GM19025 (cell line): ENCODE results near the gene SYT12.

Experiments
- ATAC-seq: cut with Tn5 transposase; IDR thresholded peaks from one replicate; pipeline ENCODE4 v1.9.1; 2021; ENCODE audit warnings: mild to moderate bottlenecking, low read depth, moderate library complexity; ENCODE audit not compliant: unreplicated experiment

SYT12 gene

DNA sequence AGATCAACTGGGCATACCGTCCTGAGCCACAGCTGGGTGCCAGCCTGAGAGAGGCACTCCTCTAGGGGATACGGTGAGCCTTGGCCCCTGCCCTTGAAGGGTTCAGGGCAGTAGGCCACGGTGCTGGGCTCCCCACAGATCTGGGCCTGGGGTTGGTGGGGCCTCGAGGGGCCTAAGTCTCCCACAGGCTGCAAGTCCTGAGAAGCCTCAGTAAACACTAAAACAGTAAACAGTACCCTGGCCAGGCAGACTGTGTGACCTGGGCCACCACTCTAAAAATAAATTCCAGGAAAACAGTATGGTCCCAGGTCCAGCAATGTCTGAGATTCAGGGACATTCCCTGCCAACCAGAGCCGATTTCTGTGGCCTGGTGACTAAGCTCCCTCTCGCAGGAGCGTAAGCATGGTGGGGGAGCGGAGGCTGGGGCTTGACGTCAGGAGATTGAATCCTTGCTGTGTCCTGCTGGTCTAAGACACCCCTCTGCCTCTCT, 31.5 kb downstream of the SYT12 start:
- ATAC-seq: no peak

DNA sequence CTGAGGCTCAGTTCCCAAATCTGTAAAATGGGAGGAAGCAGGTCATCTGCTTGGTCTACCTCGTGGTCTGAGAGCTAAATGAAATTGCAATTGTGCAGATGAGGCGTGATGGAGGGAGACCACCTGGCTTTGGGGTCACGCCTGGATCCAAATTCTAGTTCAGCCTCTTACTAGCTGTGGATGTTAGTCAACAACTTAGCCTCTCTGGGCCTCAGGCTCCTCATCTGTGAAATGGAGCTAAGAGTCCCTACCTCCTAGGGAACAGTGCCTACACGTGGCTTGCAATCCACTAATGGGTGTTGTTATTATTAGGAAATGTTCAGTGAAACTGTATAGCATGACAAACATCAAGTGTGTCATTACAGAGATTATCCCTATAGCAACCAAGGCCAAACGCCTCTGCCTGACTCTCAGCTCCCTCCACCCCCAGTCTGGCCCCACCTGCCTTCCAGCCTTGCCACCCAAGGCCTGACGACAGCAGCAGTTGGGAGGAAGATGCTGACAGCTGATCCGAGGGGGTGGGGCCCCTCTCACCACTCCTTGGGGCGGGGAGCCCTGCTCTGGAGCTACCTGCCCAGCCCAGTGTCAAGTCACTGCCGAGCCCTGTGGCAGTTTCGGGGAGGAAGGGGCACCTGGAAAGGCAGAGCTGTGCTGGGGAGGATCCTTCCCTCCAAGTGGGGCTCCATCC, 32.0 kb downstream of the SYT12 start:
- no peak for ATAC-seq

DNA sequence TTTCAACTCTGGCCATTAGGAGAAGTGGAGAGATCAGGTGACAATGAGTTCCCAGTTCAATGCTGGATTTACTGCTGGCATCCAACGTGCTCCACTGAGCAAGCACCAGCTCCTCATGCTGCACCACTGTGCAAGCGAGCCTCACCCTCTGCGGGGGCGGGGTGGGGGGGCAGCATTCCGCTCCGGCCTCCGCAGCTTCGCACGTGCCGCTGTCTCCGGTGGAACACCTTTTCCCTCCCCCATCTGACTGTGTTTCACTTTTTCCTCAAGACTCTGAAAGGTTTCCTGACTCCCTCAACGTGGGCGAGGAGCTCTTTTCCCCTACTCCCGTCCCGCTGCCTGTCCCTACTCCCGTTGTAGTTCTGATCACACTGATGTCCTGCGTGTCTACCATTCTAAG, 32.9 kb downstream of the SYT12 start:
- no peak for ATAC-seq

DNA sequence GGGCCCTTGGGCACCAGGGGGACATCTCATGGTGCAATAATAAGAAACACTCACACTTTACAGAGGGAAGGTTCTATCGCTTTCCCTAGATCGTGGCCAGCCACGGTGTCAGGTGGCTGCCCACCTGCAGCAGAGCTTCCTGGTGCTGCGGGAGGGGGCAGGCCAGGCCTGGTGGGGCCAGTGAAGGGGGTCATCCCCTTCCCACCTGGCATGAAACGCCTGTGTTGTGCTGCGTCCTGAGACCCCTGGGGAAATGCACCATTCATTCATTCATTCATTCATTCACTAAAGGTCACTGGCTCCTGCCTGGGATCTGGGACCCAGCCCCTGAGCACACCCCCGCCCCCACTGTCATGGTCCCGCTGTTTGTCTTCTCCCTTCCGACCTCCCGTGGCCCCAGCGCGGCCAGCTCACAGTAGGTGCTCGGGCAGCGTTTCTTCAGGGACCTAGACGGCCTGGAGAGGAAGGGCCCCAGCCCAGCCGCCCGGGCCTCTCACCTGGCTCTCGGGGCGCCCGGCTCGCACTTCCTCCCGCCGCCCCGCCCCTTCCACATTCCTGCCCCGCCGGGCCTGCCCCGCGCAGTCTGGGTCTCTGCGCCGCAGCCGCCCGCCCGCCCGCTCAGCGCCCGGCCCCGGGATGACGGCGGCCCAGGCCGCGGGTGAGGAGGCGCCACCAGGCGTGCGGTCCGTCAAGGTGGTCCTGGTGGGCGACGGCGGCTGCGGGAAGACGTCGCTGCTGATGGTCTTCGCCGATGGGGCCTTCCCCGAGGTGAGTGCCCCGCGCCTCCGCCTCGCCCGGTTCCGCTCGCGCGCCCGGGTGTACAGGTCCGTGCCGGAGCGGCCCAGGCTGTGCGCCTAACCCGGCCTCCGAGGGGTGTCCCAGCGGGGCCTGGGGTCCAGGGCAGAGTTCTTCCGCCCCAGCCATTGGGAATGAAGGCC, 33.6 kb downstream of the SYT12 start, which contains the start of gene RHOD:
Gene RHOD, plus strand, starts transcription at position 581 of the 938 bp plus-strand sequence. Its CDS starts 56 bp downstream, at position 637.
- ATAC-seq: no peak

DNA sequence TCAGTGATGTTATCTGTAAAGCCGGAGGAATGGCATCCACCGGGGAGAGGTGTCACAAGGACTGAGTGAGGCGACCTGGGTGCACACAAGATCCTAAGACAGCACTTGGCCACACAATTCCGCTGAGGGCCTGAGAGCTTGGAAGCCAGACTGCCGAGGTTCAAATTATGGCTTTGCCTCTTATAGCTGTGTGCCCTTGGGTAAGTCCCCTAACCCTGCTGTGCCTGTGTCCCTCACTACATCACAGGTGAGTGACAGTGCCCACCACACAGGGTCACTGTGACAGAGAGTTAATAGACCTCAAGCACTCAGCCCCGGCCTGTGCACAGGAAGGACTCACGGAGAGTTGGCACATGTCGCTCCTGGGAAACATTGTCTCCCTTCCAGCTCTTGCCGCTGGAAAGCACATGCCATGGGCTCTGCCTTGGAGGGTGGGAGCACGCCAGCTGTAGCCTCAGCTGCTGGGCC, 34.3 kb downstream of the SYT12 start:
- no peak for ATAC-seq

- ATAC-seq: no peak
Observed at GRCh38 chr11:67058506-67058905, 35.6 kb downstream of the SYT12 start.

GRCh38 chr11:67059671-67060070, 36.7 kb downstream of the SYT12 start:
- ATAC-seq: no peak

GRCh38 chr11:67060111-67060522, 37.2 kb downstream of the SYT12 start:
- ATAC-seq: no peak

DNA sequence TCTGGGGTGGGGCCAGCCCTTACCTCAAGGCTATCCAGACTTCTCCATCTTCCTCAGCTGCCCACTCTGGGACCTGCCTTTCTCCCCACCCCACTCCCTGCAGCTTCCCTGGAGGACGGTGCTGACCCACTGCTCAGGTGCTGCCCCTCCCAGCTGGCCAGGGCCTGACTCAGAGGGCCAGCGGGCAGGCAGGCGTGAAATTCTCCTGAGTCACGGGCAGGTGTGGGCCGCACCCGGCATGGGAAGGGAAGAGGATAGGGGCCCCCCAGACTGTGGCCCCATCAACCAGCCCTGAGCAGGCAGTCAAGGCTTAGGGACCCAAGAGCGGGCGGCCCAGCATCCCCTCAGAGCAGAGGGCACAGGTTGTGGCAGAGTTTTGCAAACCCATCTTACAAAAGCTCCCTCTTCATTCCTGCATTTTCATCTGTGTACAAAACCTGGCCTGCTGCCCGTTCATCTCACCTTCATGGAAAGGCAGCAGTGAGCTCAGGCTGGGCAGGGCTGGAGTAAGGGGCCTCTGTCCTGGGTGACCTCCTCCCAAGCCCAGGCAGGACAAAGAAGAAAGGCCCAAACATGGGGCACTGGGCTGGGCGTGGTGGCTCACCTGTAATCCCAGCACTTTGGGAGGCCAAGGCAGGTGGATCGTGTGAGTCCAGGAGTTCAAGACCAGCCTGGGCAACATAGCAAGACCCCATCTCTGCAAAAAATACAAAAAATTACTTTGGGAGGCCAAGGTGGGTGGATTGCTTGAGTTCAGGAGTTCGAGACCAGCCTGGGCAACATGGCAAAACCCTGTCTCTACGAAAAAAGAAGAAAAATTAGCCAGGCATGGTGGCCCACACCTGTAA, 39.8 kb downstream of the SYT12 start:
- ATAC-seq: no peak

- no peak for ATAC-seq
Observed at GRCh38 chr11:67066333-67066709, 43.4 kb downstream of the SYT12 start.

- no peak for ATAC-seq
Observed at GRCh38 chr11:67071420-67072284, 48.7 kb downstream of the SYT12 start.

GRCh38 chr11:67072295-67072694, 49.4 kb downstream of the SYT12 start:
- no peak for ATAC-seq

- no peak for ATAC-seq
Observed at GRCh38 chr11:67073908-67074307, 51.0 kb downstream of the SYT12 start.

- ATAC-seq: no peak
Observed at GRCh38 chr11:67076202-67076601, 53.3 kb downstream of the SYT12 start.

DNA sequence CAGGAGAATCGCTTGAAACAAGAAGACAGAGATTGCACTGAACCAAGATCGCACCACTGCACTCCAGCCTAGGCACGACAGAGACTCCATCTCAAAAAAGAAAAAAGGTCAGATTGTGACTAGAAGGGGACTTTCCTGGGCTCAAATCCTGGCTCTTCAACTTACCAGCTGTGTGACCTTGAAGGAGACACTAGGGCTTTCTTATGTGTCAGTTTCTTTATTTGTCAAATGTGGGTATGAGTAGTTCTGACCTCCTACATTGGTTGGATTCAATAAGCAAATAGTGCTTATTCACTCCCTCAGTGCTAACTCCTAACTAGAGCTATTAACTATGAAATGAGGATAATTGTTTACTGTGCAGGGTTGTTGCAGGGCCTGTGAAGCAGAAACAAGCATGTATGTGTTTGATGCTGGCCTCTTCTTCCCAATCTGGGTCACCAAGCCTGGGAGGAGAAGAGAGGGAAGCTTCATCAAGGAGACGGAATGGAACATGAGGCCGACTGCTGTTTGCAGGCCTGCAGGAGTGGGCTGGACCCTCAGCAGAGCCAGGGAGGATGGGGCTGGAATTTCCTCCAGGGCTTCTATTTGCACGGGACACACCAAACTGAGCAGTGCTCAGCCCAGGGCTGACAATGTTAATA, 56.3 kb downstream of the SYT12 start:
- no peak for ATAC-seq

- ATAC-seq: no peak
Observed at GRCh38 chr11:67082071-67082791, 59.3 kb downstream of the SYT12 start.

- ATAC-seq: no peak
Observed at GRCh38 chr11:67083786-67084366, 60.9 kb downstream of the SYT12 start.

DNA sequence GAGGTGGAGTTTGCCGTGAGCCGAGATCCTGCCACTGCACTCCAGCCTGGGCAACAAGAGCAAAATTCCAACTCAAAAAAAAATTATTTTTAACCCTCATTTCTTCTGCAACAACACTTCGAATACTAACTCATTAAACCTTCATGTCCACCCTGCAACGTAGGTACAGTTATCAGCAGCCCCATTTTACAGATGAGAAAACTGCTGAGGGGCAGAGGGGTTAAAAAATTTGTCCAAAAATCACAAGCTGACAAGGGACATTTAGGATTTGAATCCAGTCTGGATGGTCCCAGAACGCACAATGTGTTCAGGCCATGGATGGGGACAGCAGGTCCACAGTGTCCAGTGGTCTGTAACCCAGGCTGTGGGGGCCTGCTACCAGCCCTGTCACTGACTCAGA, 62.7 kb downstream of the SYT12 start:
- ATAC-seq: no peak
